Fibroblast of mammary gland (primary cell): ENCODE data around the gene SANBR.
"Not testable (repeated sequence)": the region's sequence is repeated elsewhere in the genome, so short reads cannot be mapped to it uniquely, and the experiment has no call there.

Experiments used
- DNase-seq: peaks from one replicate; pipeline ENCODE4 v3.0.0-alpha.2; 2010; ENCODE audit warnings: low read depth
- H3K4me3 ChIP-seq: 2 replicates; pipeline ENCODE4 v1.5.1; 2011; ENCODE audit warnings: low read depth, mild to moderate bottlenecking, low read length, moderate library complexity; ENCODE audit not compliant: control insufficient read depth
- TF ChIP-seq, protein P1 (sequence below): conservative IDR thresholded peaks from 2 replicates; pipeline ENCODE4 v1.5.1; 2011; ENCODE audit warnings: low read depth, low read length, inconsistent platforms; ENCODE audit not compliant: control insufficient read depth, insufficient read depth

The SANBR gene

DNA sequence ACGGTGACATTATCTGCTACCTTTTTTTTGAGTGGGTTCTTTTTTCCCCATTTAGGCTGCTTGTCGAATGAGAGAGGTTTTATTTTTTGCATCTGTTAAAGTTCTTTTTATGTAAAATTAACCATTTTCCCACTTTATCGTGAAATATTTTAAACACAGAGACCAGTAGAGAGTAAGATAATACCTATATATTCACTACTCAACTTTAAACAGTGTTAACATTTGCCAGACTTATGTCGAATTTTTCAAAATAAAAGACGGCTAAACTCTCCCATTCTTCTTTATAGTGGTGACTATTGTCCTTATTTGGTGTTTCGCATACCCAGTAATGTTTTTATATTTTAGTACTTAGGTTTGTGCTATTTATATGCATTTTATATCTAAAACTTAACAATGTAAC is 46.9 kb upstream of the SANBR start:
- TF ChIP-seq, protein P1, sequence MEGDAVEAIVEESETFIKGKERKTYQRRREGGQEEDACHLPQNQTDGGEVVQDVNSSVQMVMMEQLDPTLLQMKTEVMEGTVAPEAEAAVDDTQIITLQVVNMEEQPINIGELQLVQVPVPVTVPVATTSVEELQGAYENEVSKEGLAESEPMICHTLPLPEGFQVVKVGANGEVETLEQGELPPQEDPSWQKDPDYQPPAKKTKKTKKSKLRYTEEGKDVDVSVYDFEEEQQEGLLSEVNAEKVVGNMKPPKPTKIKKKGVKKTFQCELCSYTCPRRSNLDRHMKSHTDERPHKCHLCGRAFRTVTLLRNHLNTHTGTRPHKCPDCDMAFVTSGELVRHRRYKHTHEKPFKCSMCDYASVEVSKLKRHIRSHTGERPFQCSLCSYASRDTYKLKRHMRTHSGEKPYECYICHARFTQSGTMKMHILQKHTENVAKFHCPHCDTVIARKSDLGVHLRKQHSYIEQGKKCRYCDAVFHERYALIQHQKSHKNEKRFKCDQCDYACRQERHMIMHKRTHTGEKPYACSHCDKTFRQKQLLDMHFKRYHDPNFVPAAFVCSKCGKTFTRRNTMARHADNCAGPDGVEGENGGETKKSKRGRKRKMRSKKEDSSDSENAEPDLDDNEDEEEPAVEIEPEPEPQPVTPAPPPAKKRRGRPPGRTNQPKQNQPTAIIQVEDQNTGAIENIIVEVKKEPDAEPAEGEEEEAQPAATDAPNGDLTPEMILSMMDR: no peak
- no peak for DNase-seq
- H3K4me3 ChIP-seq: peak overlapping the region; percentile 83

DNA sequence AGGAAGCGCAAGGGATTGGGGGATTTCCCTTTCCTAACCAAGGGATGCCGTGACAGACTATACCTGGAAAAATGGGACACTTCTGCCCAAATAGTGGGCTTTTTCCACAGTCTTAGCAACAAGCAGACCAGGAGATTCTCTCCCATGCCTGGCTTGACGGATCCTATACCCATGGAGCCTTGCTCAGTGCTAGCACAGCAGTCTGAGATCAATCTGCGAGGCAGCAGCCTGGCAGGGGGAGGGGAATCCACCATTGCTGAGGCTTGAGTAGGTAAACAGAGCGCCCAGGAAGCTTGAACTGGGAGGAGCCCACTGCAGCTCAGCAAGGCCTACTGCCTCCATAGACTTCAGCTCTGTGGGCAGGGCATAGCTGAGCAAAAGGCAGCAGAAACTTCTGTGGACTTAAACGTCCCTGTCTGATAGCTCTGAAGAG is 44.4 kb upstream of the SANBR start:
- DNase-seq: no peak
- H3K4me3 ChIP-seq: no peak overlapping the region
- TF ChIP-seq, protein P1: no peak

DNA sequence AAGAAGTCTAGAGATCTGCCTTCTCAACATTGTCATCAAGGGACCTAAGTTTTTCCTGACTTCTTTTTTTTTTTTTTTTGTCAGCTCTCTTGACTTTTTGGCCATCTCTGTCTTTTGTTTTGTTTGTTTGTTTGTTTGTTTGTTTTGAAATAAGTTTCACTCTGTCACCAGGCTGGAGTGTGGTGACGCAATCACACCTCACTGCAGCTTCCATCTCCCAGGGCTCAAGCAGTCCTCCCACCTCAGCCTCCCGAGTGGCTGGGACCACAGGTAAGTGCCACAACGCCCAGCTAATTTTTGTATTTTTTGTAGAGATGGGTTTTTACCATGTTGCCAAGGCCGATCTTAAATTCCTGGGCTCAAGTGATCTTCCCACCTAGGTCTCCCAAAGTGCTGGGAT is 42.0 kb upstream of the SANBR start:
- no peak for DNase-seq
- TF ChIP-seq, protein P1: no peak
- no peak overlapping the region for H3K4me3 ChIP-seq

DNA sequence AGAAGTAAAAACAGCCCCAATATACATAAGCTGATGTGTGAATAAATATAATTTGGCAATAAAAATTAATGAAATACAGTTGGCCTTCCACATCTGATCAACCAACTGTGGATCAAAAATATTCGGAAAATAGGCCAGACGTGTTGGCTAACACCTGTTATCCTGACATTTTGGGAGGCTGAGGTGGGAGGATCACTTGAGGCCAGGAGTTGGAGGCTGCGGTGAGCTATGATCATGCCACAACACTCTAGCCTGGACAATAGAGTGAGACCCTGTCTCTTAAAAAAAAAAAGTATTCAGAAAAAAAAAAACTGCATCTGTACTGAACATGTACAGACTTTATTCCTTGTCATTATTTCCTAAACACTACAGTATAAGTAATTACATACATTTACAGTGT is 36.1 kb upstream of the SANBR start:
- no peak overlapping the region for H3K4me3 ChIP-seq
- TF ChIP-seq, protein P1: no peak
- DNase-seq: no peak

DNA sequence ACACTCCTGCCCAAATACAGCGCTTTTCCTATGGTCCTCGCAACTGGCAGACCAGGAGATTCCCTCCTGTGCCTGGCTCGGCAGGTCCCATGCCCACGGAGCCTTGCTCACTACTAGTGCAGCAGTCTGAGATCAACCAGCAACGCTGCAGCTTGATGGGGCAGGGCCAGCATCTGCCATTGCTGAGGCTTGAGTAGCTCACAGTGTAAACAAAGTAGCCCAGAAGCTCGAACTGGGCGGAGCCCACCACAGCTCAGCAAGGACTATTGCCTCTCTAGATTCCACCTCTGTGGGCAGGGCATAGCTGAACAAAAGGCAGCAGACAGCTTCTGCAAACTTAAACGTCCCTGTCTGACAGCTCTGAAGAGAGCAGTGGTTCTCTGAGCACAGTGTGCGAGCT is 31.1 kb upstream of the SANBR start:
- not testable (repeated sequence) for DNase-seq, H3K4me3 ChIP-seq

DNA sequence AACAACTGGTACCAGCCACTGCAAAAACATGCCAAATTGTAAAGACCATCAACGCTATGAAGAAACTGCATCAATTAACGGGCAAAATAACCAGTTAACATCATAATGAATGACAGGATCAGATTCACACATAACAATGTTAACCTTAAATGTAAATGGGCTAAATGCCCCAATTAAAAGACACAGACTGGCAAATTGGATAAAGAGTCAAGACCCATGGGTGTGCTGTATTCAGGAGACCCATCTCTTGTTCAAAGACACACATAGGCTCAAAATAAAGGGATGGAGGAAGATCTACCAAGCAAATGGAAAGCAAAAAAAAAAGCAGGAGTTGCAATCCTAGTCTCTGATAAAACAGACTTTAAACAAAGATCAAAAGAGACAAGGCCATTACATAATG is 29.0 kb upstream of the SANBR start:
- not testable (repeated sequence) for DNase-seq, H3K4me3 ChIP-seq

DNA sequence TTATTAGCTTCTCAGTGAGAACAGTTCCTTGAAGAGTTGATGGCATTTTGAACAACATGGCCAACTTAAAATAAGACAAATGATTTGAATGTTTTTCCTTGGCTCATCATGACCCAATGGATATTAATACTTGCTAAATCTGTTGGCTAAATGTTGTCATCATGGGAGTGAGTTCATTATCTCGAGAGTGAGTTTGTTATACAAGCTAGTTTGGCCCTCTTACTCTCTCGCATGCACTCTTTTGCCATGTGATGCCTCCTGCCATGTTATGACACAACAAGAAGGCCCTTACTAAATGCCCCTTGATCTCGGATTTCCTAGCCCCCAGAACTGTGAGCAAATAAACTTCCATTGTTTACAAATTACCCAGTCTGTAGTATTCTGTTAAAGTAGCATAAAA is 22.9 kb upstream of the SANBR start:
- peak; percentile 7 for DNase-seq
- H3K4me3 ChIP-seq: no peak overlapping the region
- TF ChIP-seq, protein P1: no peak

DNA sequence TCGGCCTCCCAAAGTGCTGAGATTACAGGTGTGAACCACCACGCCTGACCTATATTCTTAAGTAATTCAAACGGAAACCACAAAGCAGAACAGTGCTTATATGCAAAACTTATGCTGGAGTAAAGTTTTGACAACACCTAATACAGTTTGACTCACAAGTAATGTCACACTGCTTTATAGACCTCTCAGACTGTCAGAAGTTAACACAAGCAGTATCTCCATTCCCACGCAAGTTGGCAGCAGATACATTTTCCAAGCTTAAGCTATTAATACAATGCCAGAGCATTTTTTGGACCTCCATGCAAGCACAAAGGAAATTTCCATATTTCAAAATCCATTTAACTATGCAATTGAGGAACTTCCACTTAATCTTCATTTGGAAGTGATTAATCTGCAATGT is 21.0 kb upstream of the SANBR start:
- DNase-seq: peak; percentile 3
- TF ChIP-seq, protein P1: no peak
- no peak overlapping the region for H3K4me3 ChIP-seq
